Activated gamma-delta T cell treated with anti-CD3 and anti-CD28 coated beads, Interleukin-2, amount 50 U/mL, for 16 hours (primary cell): ENCODE results near the gene BMF.

Experiments used
- DNase-seq: peaks from one replicate; pipeline ENCODE4 v3.0.0-alpha.2; 2020; ENCODE audit warnings: low read depth

BMF gene

GRCh38 chr15:40103864-40104271 lies 4.8 kb downstream of the BMF start:
- no peak for DNase-seq

GRCh38 chr15:40102897-40103858 lies 5.5 kb downstream of the BMF start:
- no peak for DNase-seq

DNA sequence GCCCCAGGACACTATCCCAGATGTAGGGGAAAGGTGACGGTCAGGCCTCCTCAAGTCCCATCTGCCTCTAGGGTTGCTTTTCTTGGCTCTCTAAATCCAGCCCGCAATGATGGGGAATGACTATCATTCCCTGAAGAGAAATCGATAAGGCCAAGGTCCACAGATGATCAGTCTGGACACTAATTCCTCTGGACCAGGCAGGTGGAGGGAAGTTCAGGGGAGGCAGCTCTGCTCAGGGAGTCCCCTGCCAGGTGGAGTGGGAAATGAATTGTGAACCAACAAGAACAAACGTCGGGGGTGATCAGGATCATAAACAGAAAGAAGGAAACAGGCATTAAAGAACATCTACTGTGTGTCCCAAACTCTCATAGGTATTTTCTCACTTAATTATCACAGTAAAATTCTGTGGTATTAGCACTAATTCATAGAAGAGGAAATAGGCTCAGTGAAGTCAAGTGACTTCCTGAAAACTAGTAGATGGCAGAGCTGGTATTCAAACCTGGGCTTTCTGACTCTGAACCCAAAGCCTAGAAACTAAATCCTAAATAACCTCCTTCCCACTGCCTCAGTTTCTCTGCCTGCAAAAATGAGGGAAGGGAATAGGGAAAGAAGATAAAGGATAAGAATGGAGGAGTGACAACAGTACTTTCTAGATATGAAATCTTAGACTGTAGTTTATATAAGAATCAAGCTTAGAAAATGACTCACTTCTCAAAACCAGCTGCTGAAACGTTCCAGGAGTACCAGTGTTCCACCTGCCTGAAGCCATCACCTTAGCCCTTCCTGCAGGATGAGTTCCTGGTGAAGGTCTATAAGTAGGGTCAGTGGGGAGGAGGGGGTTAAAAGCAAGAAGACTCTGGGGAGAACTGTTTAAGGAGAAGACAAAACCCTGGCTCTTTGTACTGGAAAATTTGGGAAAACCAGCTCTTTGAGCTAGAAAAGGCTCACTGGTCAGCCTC lies 7.5 kb downstream of the BMF start:
- no peak for DNase-seq

GRCh38 chr15:40100123-40100946 lies 8.3 kb downstream of the BMF start:
- no peak for DNase-seq

GRCh38 chr15:40098489-40099261 lies 10.0 kb downstream of the BMF start:
- DNase-seq, result peak; percentile 62

DNA sequence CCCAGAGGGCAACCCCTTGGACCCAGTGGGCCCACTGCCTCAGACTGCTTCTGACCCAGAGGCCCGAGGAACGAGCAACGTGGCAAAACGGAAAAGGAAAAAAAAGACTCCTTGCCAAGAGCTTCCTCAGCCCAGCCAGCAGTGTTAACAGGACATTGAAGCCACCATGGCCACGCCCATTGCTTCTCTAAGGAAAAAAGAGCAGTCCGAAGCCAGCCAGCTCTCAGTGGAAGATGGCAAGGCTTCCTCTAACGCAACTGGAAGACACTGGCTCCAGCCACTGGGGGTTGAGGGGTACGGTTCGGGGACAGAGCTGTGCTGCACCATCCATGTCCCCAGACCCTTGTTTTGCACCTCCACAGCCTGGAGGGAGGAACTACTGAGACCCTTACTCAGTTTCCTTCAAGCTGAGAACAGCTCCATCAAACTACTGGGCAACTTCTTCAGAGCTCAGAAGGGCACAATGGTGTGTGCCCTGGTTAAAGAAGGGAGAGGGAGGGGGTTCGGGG lies 10.7 kb downstream of the BMF start:
- no peak for DNase-seq

DNA sequence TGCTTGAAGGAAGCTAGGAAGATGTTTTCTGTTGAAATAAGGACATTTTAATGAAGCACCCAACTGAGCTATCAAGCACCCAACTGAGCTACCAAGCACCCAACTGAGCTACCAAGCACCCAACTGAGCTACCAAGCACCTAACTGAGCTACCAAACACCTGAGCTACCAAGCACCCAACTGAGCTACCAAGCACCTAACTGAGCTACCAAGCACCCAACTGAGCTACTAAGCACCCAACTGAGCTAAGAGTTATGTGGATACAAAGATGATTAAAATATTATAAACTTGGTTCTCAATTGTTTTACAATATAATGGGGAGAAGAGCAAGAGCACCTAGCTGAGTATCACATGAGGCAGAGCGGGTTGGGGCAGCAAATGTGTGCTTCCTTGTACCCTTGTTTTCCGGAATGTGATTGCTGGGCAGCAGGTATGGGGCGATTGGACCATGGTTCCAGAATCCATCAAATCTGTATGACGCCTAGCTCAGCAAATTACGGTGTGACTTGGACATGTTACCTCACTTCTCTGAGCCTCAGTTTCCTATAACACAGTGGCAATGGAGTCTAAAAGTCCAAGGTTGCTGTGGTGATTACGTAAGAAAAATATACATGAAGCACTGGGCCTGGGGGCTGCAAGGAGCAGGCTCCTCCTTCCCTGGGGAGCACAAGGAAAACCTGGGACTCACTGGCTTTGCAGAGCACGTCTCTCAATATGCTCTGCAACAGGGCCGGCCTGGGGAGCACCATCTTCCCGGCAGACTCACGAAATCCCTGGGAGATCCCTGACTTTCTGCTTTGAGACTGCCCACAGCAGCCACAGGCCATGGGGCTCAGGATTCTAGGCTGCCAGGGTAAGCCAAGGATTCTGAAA lies 11.3 kb downstream of the BMF start:
- DNase-seq, result no peak

- no peak for DNase-seq
Observed at GRCh38 chr15:40096094-40096891, 12.4 kb downstream of the BMF start.

DNA sequence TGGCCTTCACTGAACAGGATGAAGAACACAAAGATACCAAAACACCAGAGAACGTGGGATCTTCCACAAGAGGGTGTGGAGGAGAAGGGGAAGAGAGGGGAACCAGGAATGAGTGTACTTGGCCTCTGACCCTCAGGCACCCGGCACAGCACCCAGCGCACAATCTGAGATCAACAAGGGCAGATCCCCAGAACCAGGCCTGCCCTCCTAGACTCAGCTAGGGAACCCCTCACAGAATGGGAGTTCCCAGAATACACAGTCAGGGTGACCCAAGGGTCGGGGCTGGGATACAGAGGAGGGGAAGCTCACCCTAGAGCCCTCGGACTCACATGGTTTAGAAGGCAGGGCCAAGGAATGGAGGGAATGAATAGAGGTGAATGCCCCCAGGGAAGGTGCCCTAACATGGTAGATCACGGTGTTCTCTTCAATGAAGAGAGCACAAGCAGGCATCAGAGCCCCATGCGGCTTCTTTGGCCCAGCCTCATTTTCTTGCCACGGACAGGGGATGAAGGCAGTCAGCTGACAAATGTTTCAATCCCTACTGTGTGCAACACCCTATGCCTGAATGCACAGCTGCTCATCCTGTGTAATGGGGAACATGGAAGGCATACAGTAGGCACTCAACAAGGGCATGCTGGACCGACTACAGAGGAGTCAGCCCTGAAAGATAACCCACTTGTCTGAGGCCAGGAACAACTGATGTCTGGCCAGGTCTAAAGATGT lies 13.1 kb downstream of the BMF start:
- no peak for DNase-seq

- no peak for DNase-seq
Observed at GRCh38 chr15:40094156-40094555, 14.5 kb downstream of the BMF start.

GRCh38 chr15:40092979-40093869 lies 15.5 kb downstream of the BMF start:
- DNase-seq, result no peak

- DNase-seq, result no peak
Observed at GRCh38 chr15:40092256-40092978, 16.3 kb downstream of the BMF start.

- no peak for DNase-seq
Observed at GRCh38 chr15:40091861-40092255, 16.8 kb downstream of the BMF start.

- no peak for DNase-seq
Observed at GRCh38 chr15:40090774-40091455, 17.8 kb downstream of the BMF start.

DNA sequence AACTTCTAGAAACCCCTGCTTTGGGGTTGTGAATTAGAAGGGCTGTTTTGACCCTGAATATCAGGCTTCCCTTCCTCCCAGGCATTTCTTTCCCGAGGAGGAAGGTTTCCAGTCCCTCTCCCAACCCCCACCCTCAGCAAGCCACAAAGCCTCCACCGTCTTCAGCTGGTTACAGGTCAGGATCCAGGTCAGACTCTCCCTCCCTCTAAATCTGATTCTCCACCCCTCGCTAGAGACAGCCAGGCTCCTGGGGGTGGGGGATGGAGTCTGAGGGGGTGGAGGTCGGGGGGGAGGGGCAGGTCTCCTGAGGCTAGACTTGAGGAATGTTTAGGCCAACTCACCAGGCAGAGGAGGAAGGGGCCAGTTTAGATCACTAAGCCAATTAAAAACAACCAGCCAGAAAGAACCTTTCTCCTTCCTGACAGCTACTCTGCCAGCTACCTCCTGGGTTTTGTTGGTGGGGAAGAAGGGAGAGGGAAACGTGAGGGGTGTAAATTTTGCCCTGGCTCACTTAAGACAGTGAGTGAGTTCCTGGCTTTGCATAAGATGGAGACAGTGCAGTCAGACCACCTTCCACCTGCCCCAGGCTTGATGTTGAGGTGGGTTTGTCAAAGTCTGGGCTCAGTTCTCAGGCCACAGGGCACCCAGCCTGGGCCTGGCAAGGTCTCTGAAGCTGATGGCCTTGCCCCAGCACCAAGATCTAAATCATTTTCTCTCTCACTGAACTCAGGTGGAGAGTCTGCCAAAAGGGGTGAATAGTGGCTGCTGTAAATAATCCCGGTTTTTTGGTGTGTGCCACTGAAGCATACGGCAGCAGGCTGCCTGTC lies 19.5 kb downstream of the BMF start:
- DNase-seq, result no peak
